ENCODE results near the gene CLPTM1.

CLPTM1 gene

DNA sequence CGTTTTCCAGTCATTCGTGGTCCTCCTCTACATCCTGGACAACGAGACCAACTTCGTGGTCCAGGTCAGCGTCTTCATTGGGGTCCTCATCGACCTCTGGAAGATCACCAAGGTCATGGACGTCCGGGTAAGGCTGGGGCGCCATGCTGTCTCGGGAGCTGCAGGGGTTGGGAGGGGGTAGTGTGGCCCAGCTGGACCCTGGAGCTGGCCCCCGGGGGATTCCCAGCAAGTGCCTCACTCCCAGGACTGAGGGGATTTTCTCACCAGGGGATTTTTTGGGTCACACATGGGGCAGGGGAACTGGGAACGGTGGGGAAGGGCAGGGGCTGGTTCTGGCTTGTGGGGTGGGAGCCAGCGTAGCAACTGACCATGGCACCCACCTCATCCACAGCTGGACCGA, 35.3 kb downstream of the CLPTM1 start:
- no peaks in the 10 kb centered on the region for H4K20me1 ChIP-seq (ENCODE audit: insufficient read depth, low read length)
- peaks cover 49% of the 10 kb centered on the region for H3K36me3 ChIP-seq (ENCODE audit: insufficient read depth, low read length)
- H3K9ac ChIP-seq (ENCODE audit: low read length): no peak overlapping the region
- no peak overlapping the region for H3K4me2 ChIP-seq (ENCODE audit: low read length)
- H3K4me3 ChIP-seq (ENCODE audit: low read depth, low read length, poor library complexity, severe bottlenecking): no peak overlapping the region
- H3K9me3 ChIP-seq (ENCODE audit: low read length): no peaks in the 10 kb centered on the region
- TF ChIP-seq, protein P1, sequence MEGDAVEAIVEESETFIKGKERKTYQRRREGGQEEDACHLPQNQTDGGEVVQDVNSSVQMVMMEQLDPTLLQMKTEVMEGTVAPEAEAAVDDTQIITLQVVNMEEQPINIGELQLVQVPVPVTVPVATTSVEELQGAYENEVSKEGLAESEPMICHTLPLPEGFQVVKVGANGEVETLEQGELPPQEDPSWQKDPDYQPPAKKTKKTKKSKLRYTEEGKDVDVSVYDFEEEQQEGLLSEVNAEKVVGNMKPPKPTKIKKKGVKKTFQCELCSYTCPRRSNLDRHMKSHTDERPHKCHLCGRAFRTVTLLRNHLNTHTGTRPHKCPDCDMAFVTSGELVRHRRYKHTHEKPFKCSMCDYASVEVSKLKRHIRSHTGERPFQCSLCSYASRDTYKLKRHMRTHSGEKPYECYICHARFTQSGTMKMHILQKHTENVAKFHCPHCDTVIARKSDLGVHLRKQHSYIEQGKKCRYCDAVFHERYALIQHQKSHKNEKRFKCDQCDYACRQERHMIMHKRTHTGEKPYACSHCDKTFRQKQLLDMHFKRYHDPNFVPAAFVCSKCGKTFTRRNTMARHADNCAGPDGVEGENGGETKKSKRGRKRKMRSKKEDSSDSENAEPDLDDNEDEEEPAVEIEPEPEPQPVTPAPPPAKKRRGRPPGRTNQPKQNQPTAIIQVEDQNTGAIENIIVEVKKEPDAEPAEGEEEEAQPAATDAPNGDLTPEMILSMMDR (IDR thresholded peaks at IDR 0.05; ENCODE audit: low read length): no peak
- no peaks in the 10 kb centered on the region for H3F3A ChIP-seq (ENCODE audit: insufficient read depth, low read length)
- H3K79me2 ChIP-seq (ENCODE audit: insufficient read depth, low read length): no peaks in the 10 kb centered on the region
- H3K27ac ChIP-seq (ENCODE audit: low read depth, low read length, poor library complexity, severe bottlenecking): peak overlapping the region; percentile 73
- H3K9me2 ChIP-seq (ENCODE audit: low read depth, low read length): no peaks in the 10 kb centered on the region
- H3K27me3 ChIP-seq (ENCODE audit: insufficient read depth, low read length): no peaks in the 10 kb centered on the region
- H2AFZ ChIP-seq (ENCODE audit: low read length): no peak overlapping the region
- peaks cover 38% of the 10 kb centered on the region for H3K4me1 ChIP-seq (ENCODE audit: insufficient read depth, low read length, severe bottlenecking)

DNA sequence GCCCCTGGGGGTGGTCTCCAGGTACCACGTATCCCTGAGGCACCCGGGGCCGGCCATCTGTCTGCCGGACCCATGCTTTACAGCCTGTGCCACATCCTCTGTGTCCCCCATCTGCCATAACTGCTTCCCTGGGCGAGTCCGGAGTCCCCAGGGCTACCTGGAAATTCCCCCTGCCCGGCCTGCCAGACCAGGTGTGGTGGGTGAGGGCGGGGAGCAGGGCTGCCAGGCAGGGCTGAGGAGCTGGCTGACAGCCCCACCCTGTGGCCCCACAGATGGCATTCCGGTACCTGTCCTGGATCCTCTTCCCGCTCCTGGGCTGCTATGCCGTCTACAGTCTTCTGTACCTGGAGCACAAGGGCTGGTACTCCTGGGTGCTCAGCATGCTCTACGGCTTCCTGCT, 35.8 kb downstream of the CLPTM1 start:
- no peaks in the 10 kb centered on the region for H3K79me2 ChIP-seq (ENCODE audit: insufficient read depth, low read length)
- H2AFZ ChIP-seq (ENCODE audit: low read length): no peak overlapping the region
- no peaks in the 10 kb centered on the region for H3F3A ChIP-seq (ENCODE audit: insufficient read depth, low read length)
- H3K27me3 ChIP-seq (ENCODE audit: insufficient read depth, low read length): no peaks in the 10 kb centered on the region
- no peaks in the 10 kb centered on the region for H3K9me3 ChIP-seq (ENCODE audit: low read length)
- no peaks in the 10 kb centered on the region for H3K9me2 ChIP-seq (ENCODE audit: low read depth, low read length)
- no peak overlapping the region for H3K4me3 ChIP-seq (ENCODE audit: low read depth, low read length, poor library complexity, severe bottlenecking)
- H3K27ac ChIP-seq (ENCODE audit: low read depth, low read length, poor library complexity, severe bottlenecking): peak overlapping the region; percentile 73
- no peak overlapping the region for H3K4me2 ChIP-seq (ENCODE audit: low read length)
- no peaks in the 10 kb centered on the region for H4K20me1 ChIP-seq (ENCODE audit: insufficient read depth, low read length)
- H3K36me3 ChIP-seq (ENCODE audit: insufficient read depth, low read length): peaks cover 45% of the 10 kb centered on the region
- peaks cover 40% of the 10 kb centered on the region for H3K4me1 ChIP-seq (ENCODE audit: insufficient read depth, low read length, severe bottlenecking)
- no peak overlapping the region for H3K9ac ChIP-seq (ENCODE audit: low read length)
- no peak for TF ChIP-seq EZH2 (IDR thresholded peaks at IDR 0.05; ENCODE audit: borderline replicate concordance, low read length)

DNA sequence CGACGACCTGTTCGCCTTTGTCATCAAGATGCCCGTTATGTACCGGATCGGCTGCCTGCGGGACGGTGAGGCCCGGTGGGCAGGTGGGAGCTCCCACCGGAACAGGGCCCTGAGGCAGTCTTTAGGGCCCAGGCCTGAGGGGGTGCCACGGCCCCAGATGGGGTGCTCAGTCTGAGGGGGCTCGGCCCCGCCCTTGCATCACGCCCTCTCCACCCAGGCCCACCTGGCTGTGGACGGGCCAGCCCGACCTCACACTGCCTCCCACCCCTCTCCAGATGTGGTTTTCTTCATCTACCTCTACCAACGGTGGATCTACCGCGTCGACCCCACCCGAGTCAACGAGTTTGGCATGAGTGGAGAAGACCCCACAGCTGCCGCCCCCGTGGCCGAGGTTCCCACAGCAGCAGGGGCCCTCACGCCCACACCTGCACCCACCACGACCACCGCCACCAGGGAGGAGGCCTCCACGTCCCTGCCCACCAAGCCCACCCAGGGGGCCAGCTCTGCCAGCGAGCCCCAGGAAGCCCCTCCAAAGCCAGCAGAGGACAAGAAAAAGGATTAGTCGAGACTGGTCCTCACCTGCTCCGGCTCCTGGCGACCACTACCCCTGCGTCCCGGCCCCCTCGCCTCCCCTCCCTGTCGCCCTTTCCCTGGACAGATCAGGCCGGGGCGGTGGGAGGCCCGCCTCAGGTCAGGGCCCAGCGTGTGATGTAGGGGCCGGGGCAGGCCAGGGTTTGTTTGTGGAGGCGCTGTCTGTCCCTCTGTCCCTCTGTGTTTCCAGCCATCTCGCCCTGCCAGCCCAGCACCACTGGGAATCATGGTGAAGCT, 37.4 kb downstream of the CLPTM1 start:
- TF ChIP-seq, protein P1 (IDR thresholded peaks at IDR 0.05; ENCODE audit: low read length): no peak
- TF ChIP-seq EZH2 (IDR thresholded peaks at IDR 0.05; ENCODE audit: borderline replicate concordance, low read length): no peak
- Histone ChIP-seq H3K27ac (ENCODE audit: low read depth, low read length, poor library complexity, severe bottlenecking) (no peak overlapping the region), H3F3A (ENCODE audit: insufficient read depth, low read length) (no peaks in the 10 kb centered on the region), H3K9ac (ENCODE audit: low read length) (no peak overlapping the region), H3K4me2 (ENCODE audit: low read length) (no peak overlapping the region), H3K9me3 (ENCODE audit: low read length) (no peaks in the 10 kb centered on the region), H4K20me1 (ENCODE audit: insufficient read depth, low read length) (no peaks in the 10 kb centered on the region), H3K27me3 (ENCODE audit: insufficient read depth, low read length) (no peaks in the 10 kb centered on the region), H3K36me3 (ENCODE audit: insufficient read depth, low read length) (peaks cover 38% of the 10 kb centered on the region), H3K79me2 (ENCODE audit: insufficient read depth, low read length) (no peaks in the 10 kb centered on the region), H3K4me1 (ENCODE audit: insufficient read depth, low read length, severe bottlenecking) (peaks cover 47% of the 10 kb centered on the region), H3K4me3 (ENCODE audit: low read depth, low read length, poor library complexity, severe bottlenecking) (no peak overlapping the region), H3K9me2 (ENCODE audit: low read depth, low read length) (no peaks in the 10 kb centered on the region), H2AFZ (ENCODE audit: low read length) (no peak overlapping the region)

DNA sequence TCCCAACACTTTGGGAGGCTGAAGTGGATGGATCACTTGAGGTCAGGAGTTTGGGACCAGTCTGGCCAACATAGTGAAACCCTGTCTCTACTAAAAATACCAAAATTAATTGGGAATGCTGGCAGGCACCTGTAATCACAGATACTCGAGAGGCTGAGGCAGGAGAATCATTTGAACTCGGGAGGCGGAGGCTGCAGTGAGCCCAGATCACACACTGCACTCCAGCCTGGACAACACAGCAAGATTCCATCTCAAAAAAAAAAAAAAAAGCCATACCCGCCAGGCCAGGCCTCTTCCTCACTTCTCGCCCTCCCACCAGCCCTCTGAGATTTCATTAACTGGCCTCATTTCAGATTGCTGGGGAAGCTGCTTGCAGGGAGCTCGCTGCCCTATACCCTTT, 38.3 kb downstream of the CLPTM1 start:
- peaks cover 30% of the 10 kb centered on the region for H3K36me3 ChIP-seq (ENCODE audit: insufficient read depth, low read length)

More for the DNA sequence above, 38.3 kb downstream of the CLPTM1 start:
- no peaks in the 10 kb centered on the region for H4K20me1 ChIP-seq (ENCODE audit: insufficient read depth, low read length)
- no peak for TF ChIP-seq EZH2 (IDR thresholded peaks at IDR 0.05; ENCODE audit: borderline replicate concordance, low read length)
- TF ChIP-seq, protein P1 (IDR thresholded peaks at IDR 0.05; ENCODE audit: low read length): no peak
- H2AFZ ChIP-seq (ENCODE audit: low read length): no peak overlapping the region
- H3K4me1 ChIP-seq (ENCODE audit: insufficient read depth, low read length, severe bottlenecking): peaks cover 47% of the 10 kb centered on the region
- H3K79me2 ChIP-seq (ENCODE audit: insufficient read depth, low read length): no peaks in the 10 kb centered on the region
- no peak overlapping the region for H3K9ac ChIP-seq (ENCODE audit: low read length)
- H3K4me3 ChIP-seq (ENCODE audit: low read depth, low read length, poor library complexity, severe bottlenecking): no peak overlapping the region
- H3F3A ChIP-seq (ENCODE audit: insufficient read depth, low read length): no peaks in the 10 kb centered on the region
- no peaks in the 10 kb centered on the region for H3K9me3 ChIP-seq (ENCODE audit: low read length)
- H3K4me2 ChIP-seq (ENCODE audit: low read length): no peak overlapping the region
- no peaks in the 10 kb centered on the region for H3K27me3 ChIP-seq (ENCODE audit: insufficient read depth, low read length)
- H3K9me2 ChIP-seq (ENCODE audit: low read depth, low read length): no peaks in the 10 kb centered on the region
- H3K27ac ChIP-seq (ENCODE audit: low read depth, low read length, poor library complexity, severe bottlenecking): peak overlapping the region; percentile 74

Measured in OCI-LY1 (cell line).